Measurements from ENCODE around the gene PCDHA10. TPM values are rescaled to one million over a fixed set of nuclear protein-coding genes. Genes with fewer than 3 reads are reported as not detected.
"Not testable (repeated sequence)": the region's sequence is repeated elsewhere in the genome, so short reads cannot be mapped to it uniquely, and the experiment has no call there.

The PCDHA10 gene
- total RNA-seq, 1 donor from 2014 or later, result 47.7 TPM

- H3K27me3 Mint-ChIP-seq (ENCODE audit: unreplicated experiment), result peaks cover 3% of the 10 kb centered on the region
- DNase-seq, result no peak
These were observed 14.4 kb upstream of the PCDHA10 start, which contains the start of gene PCDHA8 for GRCh38 chr5:140840978-140841962. Gene PCDHA8, plus strand, starts transcription at chr5:140841187. Its CDS starts 135 bp downstream, at chr5:140841322.

DNA sequence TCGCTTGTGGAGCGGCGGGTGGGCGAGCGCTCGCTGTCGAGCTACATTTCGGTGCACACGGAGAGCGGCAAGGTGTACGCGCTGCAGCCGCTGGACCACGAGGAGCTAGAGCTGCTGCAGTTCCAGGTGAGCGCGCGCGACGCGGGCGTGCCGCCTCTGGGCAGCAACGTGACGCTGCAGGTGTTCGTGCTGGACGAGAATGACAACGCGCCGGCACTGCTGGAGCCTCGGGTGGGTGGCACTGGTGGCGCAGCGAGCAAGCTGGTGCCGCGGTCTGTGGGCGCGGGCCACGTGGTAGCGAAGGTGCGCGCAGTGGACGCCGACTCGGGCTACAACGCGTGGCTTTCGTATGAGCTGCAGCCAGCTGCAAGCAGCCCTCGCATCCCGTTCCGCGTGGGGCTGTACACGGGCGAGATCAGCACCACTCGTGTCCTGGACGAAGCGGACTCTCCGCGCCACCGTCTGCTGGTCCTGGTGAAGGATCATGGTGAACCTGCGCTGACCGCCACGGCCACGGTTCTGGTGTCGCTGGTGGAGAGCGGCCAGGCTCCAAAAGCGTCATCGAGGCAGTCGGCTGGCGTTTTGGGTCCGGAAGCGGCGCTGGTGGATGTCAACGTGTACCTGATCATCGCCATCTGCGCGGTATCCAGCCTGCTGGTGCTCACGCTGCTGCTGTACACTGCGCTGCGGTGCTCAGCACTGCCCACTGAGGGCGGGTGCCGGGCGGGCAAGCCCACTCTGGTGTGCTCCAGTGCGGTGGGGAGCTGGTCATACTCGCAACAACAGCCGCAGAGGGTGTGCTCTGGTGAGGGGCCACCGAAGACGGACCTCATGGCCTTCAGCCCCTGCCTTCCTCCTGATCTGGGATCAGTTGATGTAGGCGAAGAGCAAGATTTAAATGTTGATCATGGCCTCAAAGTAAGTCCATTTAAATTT lies 12.6 kb upstream of the PCDHA10 start:
- H3K9me3 Mint-ChIP-seq (ENCODE audit: unreplicated experiment), result peaks cover 9% of the 10 kb centered on the region

More at GRCh38 chr5:140840978-140841962, 14.4 kb upstream of the PCDHA10 start, which contains the start of gene PCDHA8:
- no peak for TF ChIP-seq CTCF (IDR thresholded peaks at IDR 0.05; ENCODE audit: partially characterized antibody, unreplicated experiment)
- Mint-ChIP-seq H3K4me3 (ENCODE audit: unreplicated experiment) (no peak within 1 kb of the TSS), H3K27ac (ENCODE audit: unreplicated experiment) (no peak within 1 kb of the TSS), H3K9me3 (ENCODE audit: unreplicated experiment) (peaks cover 8% of the 10 kb centered on the region), H3K36me3 (ENCODE audit: unreplicated experiment) (peaks cover 42% of the 10 kb centered on the region), H3K4me1 (ENCODE audit: low read depth, unreplicated experiment) (no peaks in the 10 kb centered on the region)

DNA sequence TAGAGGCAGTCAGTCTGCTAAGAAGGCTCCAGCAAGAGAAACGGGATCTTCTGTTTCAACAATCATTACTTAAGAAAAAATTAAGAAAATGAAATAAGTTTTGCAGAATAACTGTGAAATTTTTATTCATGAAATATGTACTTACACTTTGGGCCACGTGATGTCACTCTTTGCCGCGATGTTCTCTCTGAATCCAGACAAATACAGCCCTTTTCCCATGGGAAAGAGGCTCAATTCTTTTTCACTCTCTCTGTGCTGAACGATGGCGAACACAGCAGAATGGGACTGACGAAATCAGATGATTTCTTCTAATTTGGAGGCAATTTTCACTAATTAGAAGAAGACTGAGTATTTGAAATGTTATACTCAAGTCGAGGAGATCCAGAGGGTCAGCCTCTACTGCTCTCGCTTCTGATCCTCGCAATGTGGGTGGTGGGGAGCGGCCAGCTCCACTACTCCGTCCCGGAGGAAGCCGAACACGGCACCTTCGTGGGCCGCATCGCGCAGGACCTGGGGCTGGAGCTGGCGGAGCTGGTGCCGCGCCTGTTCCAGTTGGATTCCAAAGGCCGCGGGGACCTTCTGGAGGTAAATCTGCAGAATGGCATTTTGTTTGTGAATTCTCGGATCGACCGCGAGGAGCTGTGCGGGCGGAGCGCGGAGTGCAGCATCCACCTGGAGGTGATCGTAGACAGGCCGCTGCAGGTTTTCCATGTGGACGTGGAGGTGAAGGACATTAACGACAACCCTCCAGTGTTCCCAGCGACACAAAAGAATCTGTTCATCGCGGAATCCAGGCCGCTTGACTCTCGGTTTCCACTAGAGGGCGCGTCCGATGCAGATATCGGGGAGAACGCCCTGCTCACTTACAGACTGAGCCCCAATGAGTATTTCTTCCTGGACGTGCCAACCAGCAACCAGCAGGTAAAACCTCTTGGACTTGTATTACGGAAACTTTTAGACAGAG lies 7.3 kb upstream of the PCDHA10 start, which contains the start of gene PCDHA9:
Gene PCDHA9, plus strand, starts transcription at position 244 of the 964 bp plus-strand sequence. Its CDS starts 114 bp downstream, at position 358.
- not testable (repeated sequence) for H3K27me3 Mint-ChIP-seq (ENCODE audit: unreplicated experiment); DNase-seq; H3K4me1 Mint-ChIP-seq (ENCODE audit: low read depth, unreplicated experiment)
- peak within 1 kb of the TSS; percentile 91 for H3K27ac Mint-ChIP-seq (ENCODE audit: unreplicated experiment)
- H3K4me3 Mint-ChIP-seq (ENCODE audit: unreplicated experiment), result peak within 1 kb of the TSS; percentile 91
- peaks cover 10% of the 10 kb centered on the region for H3K9me3 Mint-ChIP-seq (ENCODE audit: unreplicated experiment)
- H3K36me3 Mint-ChIP-seq (ENCODE audit: unreplicated experiment), result peaks cover 34% of the 10 kb centered on the region

More for the DNA sequence above, 12.6 kb upstream of the PCDHA10 start:
- peaks cover 49% of the 10 kb centered on the region for H3K36me3 Mint-ChIP-seq (ENCODE audit: unreplicated experiment)
- TF ChIP-seq CTCF (IDR thresholded peaks at IDR 0.05; ENCODE audit: partially characterized antibody, unreplicated experiment), result no peak
- H3K27me3 Mint-ChIP-seq (ENCODE audit: unreplicated experiment), result peaks cover 4% of the 10 kb centered on the region
- H3K27ac Mint-ChIP-seq (ENCODE audit: unreplicated experiment), result no peak overlapping the region
- no peak for DNase-seq
- H3K4me3 Mint-ChIP-seq (ENCODE audit: unreplicated experiment), result no peak overlapping the region
- H3K4me1 Mint-ChIP-seq (ENCODE audit: low read depth, unreplicated experiment), result peaks cover 5% of the 10 kb centered on the region

DNA sequence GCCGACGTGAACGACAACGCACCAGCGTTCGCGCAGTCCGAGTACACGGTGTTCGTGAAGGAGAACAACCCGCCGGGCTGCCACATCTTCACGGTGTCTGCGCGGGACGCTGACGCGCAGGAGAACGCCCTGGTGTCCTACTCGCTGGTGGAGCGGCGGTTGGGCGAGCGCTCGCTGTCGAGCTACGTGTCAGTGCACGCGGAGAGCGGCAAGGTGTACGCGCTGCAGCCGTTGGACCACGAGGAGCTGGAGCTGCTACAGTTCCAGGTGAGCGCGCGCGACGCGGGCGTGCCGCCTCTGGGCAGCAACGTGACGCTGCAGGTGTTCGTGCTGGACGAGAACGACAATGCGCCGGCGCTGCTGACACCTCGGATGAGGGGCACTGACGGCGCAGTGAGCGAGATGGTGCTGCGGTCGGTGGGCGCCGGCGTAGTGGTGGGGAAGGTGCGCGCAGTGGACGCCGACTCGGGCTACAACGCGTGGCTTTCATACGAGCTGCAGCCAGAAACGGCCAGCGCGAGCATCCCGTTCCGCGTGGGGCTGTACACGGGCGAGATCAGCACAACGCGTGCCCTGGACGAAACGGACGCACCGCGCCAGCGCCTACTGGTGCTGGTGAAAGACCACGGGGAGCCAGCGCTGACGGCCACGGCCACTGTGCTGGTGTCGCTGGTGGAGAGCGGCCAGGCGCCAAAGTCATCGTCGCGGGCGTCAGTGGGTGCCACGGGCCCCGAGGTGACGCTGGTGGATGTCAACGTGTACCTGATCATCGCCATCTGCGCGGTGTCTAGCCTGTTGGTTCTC lies 5.7 kb upstream of the PCDHA10 start:
- H3K36me3 Mint-ChIP-seq (ENCODE audit: unreplicated experiment), result peaks cover 29% of the 10 kb centered on the region
- not testable (repeated sequence) for H3K4me3 Mint-ChIP-seq (ENCODE audit: unreplicated experiment); H3K27me3 Mint-ChIP-seq (ENCODE audit: unreplicated experiment); H3K27ac Mint-ChIP-seq (ENCODE audit: unreplicated experiment); H3K4me1 Mint-ChIP-seq (ENCODE audit: low read depth, unreplicated experiment); DNase-seq
- peaks cover 10% of the 10 kb centered on the region for H3K9me3 Mint-ChIP-seq (ENCODE audit: unreplicated experiment)

Measured in glutamatergic neuron (in vitro differentiated cells).